Prostate gland (tissue), 2 donors: Measurements from ENCODE around the gene BTBD7. TPM values are rescaled to one million over a fixed set of nuclear protein-coding genes. Genes with fewer than 3 reads are reported as not detected.
A peak's percentile ranks its signal among the peaks of the same experiment; 100 is the strongest.

ENCODE experiments used
- DNase-seq: peaks from one replicate; pipeline ENCODE4 v3.0.0-alpha.2; 2019; ENCODE audit warnings: low spot score
- H3K27ac ChIP-seq, 2 donors: fragments of 200-600 bp; sonication (generic); 2 replicates each; pipeline ENCODE4 v1.5.1; 2017 to 2019
- H3K27me3 ChIP-seq: fragments of 200-600 bp; sonication (generic); replicated peaks from 2 replicates; pipeline ENCODE4 v1.5.1; 2019; ENCODE audit not compliant: insufficient read depth
- H3K36me3 ChIP-seq, 2 donors: fragments of 200-600 bp; sonication (generic); 1 replicate in 1 of 2; 2 replicates in 1 of 2; pipeline versions ENCODE4 v1.5.1 to v1.8.1; 2017 to 2019
- H3K4me1 ChIP-seq: fragments of 200-600 bp; sonication (generic); replicated peaks from 2 replicates; pipeline ENCODE4 v1.5.1; 2019
- H3K4me3 ChIP-seq, 2 donors: fragments of 200-600 bp; sonication (generic); 2 replicates each; pipeline ENCODE4 v1.5.1; 2017 to 2019
- H3K9me3 ChIP-seq: fragments of 200-600 bp; sonication (generic); 2 replicates; pipeline ENCODE4 v1.5.1; 2017
- CTCF ChIP-seq, 4 experiments: fragments of 200-600 bp in 2 of 4; fragments of 450-650 bp in 2 of 4; sonication (generic) in 2 of 4; IDR thresholded peaks; 1 replicate in 3 of 4; 2 replicates in 1 of 4; pipeline ENCODE4 v1.5.1; 2016 to 2019; ENCODE audit warnings: antibody characterized with exemption in 4 of 4, mild to moderate bottlenecking in 2 of 4, moderate library complexity in 2 of 4
- POLR2A ChIP-seq: fragments of 450-650 bp; IDR thresholded peaks from one replicate; pipeline ENCODE4 v1.6.1; 2016; ENCODE audit warnings: antibody characterized with exemption, mild to moderate bottlenecking
- POLR2AphosphoS5 ChIP-seq: sonication (generic); formaldehyde crosslinking; IDR thresholded peaks from one replicate; pipeline ENCODE4 v1.6.1; 2017; ENCODE audit warnings: antibody characterized with exemption
- WGBS: methylation state at CpG from one replicate; pipeline ENCODE4 v1.1.5; 2018; 5-methylcytosine and 5-hydroxymethylcytosine counted together
- intact Hi-C: fragments of 100-400 bp; cut with DNase I; formaldehyde crosslinking; loops from one replicate; pipeline ENCODE4 v1.14.2; 2022
- total RNA-seq, 2 donors: library from RNA; depleted of rRNA; stranded (reverse); fragments of >200 nt; gene quantifications; one replicate each; pipeline ENCODE4 v1.1.0, GENCODE V29; 2016

The BTBD7 gene
- total RNA-seq = 10 to 100 TPM; 23.8 to 25.8 TPM

- peak; percentile 79 for TF ChIP-seq POLR2A
- TF ChIP-seq CTCF (IDR thresholded peaks at IDR 0.05) = peak in 1 of 4 experiments; percentile 52
- peak; percentile 72 for TF ChIP-seq POLR2AphosphoS5
- no peaks in the 10 kb centered on the region for H3K36me3 ChIP-seq
- under 1% methylated on average over 60 of the region's 74 CpGs for WGBS
- H3K9me3 ChIP-seq = no peaks in the 10 kb centered on the region
- peak within 1 kb of the TSS; percentile 94 to 97 for H3K27ac ChIP-seq
- DNase-seq = peak; percentile 90
- H3K27me3 ChIP-seq = no peaks in the 10 kb centered on the region
- peak within 1 kb of the TSS; percentile 84 to 94 for H3K4me3 ChIP-seq
- H3K4me1 ChIP-seq = peaks cover 5% of the 10 kb centered on the region
- intact Hi-C loops = loop anchor here (5.0 kb wide), 1 partner anchor 126 kb away; the partner anchor contains the start of genes GON7 and UBR7
Observed at GRCh38 chr14:93332853-93333630, at the start of gene BTBD7. BTBD7 (minus strand) TSS chr14:93333036; CDS start chr14:93296051, 36,985 bp downstream.

DNA sequence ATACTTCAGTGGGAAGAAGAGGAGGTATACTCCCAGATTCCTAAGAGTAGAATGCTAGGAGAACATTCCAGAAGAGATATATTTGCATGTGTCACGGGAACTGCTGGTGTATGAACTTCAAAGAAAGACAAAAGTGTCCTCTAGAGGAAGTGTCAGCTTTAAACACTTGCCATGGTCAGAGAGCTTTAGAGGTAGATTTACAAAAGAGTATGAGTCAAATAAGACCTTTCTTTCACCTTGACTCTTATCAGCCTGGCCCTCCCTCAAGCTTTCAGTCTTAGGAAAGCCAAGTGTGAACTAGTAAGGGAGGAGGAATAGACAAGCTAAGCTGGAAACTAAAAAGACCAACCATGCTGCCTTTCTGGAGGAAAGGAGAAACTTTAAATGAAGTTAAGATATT lies 48.8 kb upstream of the BTBD7 start:
- 65% methylated on average over 1 of the region's 1 CpG for WGBS
- no peaks in the 10 kb centered on the region for H3K27me3 ChIP-seq
- intact Hi-C loops = no loop called here
- no peak overlapping the region for H3K27ac ChIP-seq
- H3K4me1 ChIP-seq = no peaks in the 10 kb centered on the region
- no peak for DNase-seq
- H3K9me3 ChIP-seq = no peaks in the 10 kb centered on the region
- TF ChIP-seq CTCF (IDR thresholded peaks at IDR 0.05) (no peak), POLR2AphosphoS5 (no peak), POLR2A (no peak)
- H3K36me3 ChIP-seq = no peaks in the 10 kb centered on the region
- no peak overlapping the region for H3K4me3 ChIP-seq

- H3K4me3 ChIP-seq = no peak overlapping the region
- WGBS = 56% methylated on average over 1 of the region's 1 CpG
- no peak overlapping the region for H3K27ac ChIP-seq
- no peaks in the 10 kb centered on the region for H3K4me1 ChIP-seq
- H3K36me3 ChIP-seq = no peaks in the 10 kb centered on the region
- no peaks in the 10 kb centered on the region for H3K9me3 ChIP-seq
- no peaks in the 10 kb centered on the region for H3K27me3 ChIP-seq
- TF ChIP-seq POLR2AphosphoS5 (no peak), POLR2A (no peak), CTCF (IDR thresholded peaks at IDR 0.05) (no peak)
- DNase-seq = no peak
- intact Hi-C loops = no loop called here
Observed at GRCh38 chr14:93379831-93380230, 47.0 kb upstream of the BTBD7 start.

DNA sequence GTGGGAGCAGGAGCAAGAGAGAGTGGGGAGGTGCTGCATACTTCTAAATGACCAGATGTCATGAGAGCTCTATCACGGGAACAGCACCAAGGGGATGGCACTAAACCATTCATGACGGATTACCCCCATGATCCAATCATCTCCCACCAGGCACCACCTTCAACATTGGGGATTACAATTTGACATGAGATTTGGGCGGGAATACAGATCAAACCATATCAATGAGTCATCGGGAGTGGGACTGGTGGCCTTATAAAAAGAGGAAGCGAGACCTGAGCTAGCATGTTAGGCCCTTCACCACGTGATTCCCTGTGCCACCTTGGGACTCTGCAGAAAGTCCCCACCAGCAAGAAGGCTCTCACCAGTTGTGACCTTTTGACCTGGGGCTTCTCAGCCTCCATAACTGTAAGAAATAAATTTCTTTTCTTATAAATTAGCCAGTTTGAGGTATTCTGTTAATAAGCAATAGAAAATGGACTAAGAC lies 42.9 kb upstream of the BTBD7 start:
- no peaks in the 10 kb centered on the region for H3K4me1 ChIP-seq
- WGBS = 90% methylated on average over 6 of the region's 6 CpGs
- no peak for TF ChIP-seq POLR2AphosphoS5
- no peak for TF ChIP-seq POLR2A
- no peak for TF ChIP-seq CTCF (IDR thresholded peaks at IDR 0.05)
- no peak overlapping the region for H3K4me3 ChIP-seq
- no peak overlapping the region for H3K27ac ChIP-seq
- no peaks in the 10 kb centered on the region for H3K27me3 ChIP-seq
- DNase-seq = no peak
- intact Hi-C loops = no loop called here
- H3K36me3 ChIP-seq = no peaks in the 10 kb centered on the region
- H3K9me3 ChIP-seq = no peaks in the 10 kb centered on the region
